WTC11 (cell line): ENCODE measurements around the gene UBE2R2. TPM values are rescaled to one million over a fixed set of nuclear protein-coding genes. Genes with fewer than 3 reads are reported as not detected.
A peak's percentile ranks its signal among the peaks of the same experiment; 100 is the strongest.
"Not testable (repeated sequence)": the region's sequence is repeated elsewhere in the genome, so short reads cannot be mapped to it uniquely, and the experiment has no call there.

ENCODE experiments used
- ATAC-seq: fragments of 200-7000 bp; cut with Tn5 transposase; 2 replicates; pipeline ENCODE4 v1.10.0; 2021; ENCODE audit warnings: mild to moderate bottlenecking, moderate library complexity
- CTCF ChIA-PET: fragments of 300-600 bp; sonication (Branson Sonifier 250); formaldehyde crosslinking; loops from one replicate; lab custom pipeline; 2021; ENCODE audit warnings: antibody characterized with exemption; lab: Charles Lee
- POLR2A ChIA-PET: fragments of 350-600 bp; sonication (Branson Sonifier 250); formaldehyde crosslinking; loops from one replicate; lab custom pipeline; 2021; ENCODE audit warnings: antibody characterized with exemption; lab: Charles Lee
- DNase-seq: peaks from one replicate; pipeline ENCODE4 v3.0.0; 2021; ENCODE audit warnings: low spot score
- H3K27ac Mint-ChIP-seq: 2 replicates; pipeline ENCODE4 v1.8.0; 2021; ENCODE audit warnings: mixed read lengths
- H3K27me3 Mint-ChIP-seq: 2 replicates; pipeline ENCODE4 v1.8.0; 2021; ENCODE audit warnings: low read depth, mild to moderate bottlenecking, moderate library complexity, mixed read lengths
- H3K36me3 Mint-ChIP-seq: 2 replicates; pipeline ENCODE4 v1.8.0; 2021; ENCODE audit warnings: mixed read lengths
- H3K4me1 Mint-ChIP-seq: 2 replicates; pipeline ENCODE4 v1.8.0; 2022; ENCODE audit warnings: mixed read lengths
- H3K4me3 Mint-ChIP-seq: 2 replicates; pipeline ENCODE4 v1.8.0; 2021; ENCODE audit warnings: mild to moderate bottlenecking, moderate library complexity, mixed read lengths
- H3K9me3 Mint-ChIP-seq: 2 replicates; pipeline ENCODE4 v1.8.0; 2021; ENCODE audit warnings: mixed read lengths
- ATF2 ChIP-seq: sonication (generic); formaldehyde crosslinking; IDR thresholded peaks from 2 replicates; pipeline ENCODE4 v1.8.1; 2022; ENCODE audit warnings: low read depth, missing genetic modification reagents, borderline replicate concordance
- CREB1 ChIP-seq: sonication (generic); formaldehyde crosslinking; IDR thresholded peaks from 2 replicates; pipeline ENCODE4 v1.8.0; 2023; ENCODE audit warnings: mild to moderate bottlenecking, missing genetic modification reagents
- ERG ChIP-seq: fragments of 250-450 bp; sonication (Bioruptor Pico); IDR thresholded peaks from 2 replicates; pipeline ENCODE4 v1.8.0; 2021; ENCODE audit warnings: mild to moderate bottlenecking
- FOXK1 ChIP-seq: sonication (generic); formaldehyde crosslinking; IDR thresholded peaks from 2 replicates; pipeline ENCODE4 v1.8.0; 2022; ENCODE audit warnings: mild to moderate bottlenecking, moderate library complexity, missing genetic modification reagents
- GTF2I ChIP-seq: fragments of 250-450 bp; sonication (Bioruptor Pico); conservative IDR thresholded peaks from 2 replicates; pipeline ENCODE4 v1.4.0; 2021; ENCODE audit warnings: mild to moderate bottlenecking
- IRF2 ChIP-seq: sonication (generic); formaldehyde crosslinking; IDR thresholded peaks from 2 replicates; pipeline ENCODE4 v1.8.0; 2022; ENCODE audit warnings: low read depth, missing genetic modification reagents, borderline replicate concordance
- JAZF1 ChIP-seq: fragments of 250-450 bp; sonication (Bioruptor Pico); IDR thresholded peaks from 2 replicates; pipeline ENCODE4 v1.9.0; 2021; ENCODE audit warnings: moderate library complexity, mild to moderate bottlenecking, inconsistent platforms
- KAT7 ChIP-seq: sonication (generic); formaldehyde crosslinking; IDR thresholded peaks from 2 replicates; pipeline ENCODE4 v1.8.1; 2023; ENCODE audit warnings: missing genetic modification reagents, mild to moderate bottlenecking, borderline replicate concordance
- MYBL2 ChIP-seq: sonication (generic); formaldehyde crosslinking; IDR thresholded peaks from 2 replicates; pipeline ENCODE4 v1.8.1; 2023; ENCODE audit warnings: mild to moderate bottlenecking, moderate library complexity, missing genetic modification reagents
- NFE2L1 ChIP-seq: sonication (generic); formaldehyde crosslinking; IDR thresholded peaks from 2 replicates; pipeline ENCODE4 v1.8.1; 2023; ENCODE audit warnings: missing genetic modification reagents
- NFYB ChIP-seq: sonication (generic); formaldehyde crosslinking; conservative IDR thresholded peaks from 2 replicates; pipeline ENCODE4 v1.8.0; 2022; ENCODE audit warnings: low read depth, missing genetic modification reagents
- NR1H2 ChIP-seq: sonication (generic); formaldehyde crosslinking; IDR thresholded peaks from 2 replicates; pipeline ENCODE4 v1.9.0; 2021; ENCODE audit warnings: mild to moderate bottlenecking, moderate library complexity, missing genetic modification reagents
- RORB ChIP-seq: fragments of 250-450 bp; sonication (Bioruptor Pico); IDR thresholded peaks from 2 replicates; pipeline ENCODE4 v1.9.0; 2021; ENCODE audit warnings: mild to moderate bottlenecking
- ZBTB21 ChIP-seq: sonication (generic); formaldehyde crosslinking; IDR thresholded peaks from 2 replicates; pipeline ENCODE4 v1.8.1; 2023; ENCODE audit warnings: mild to moderate bottlenecking, missing genetic modification reagents, borderline replicate concordance
- ZNF416 ChIP-seq: fragments of 250-450 bp; sonication (Bioruptor Pico); IDR thresholded peaks from 2 replicates; pipeline ENCODE4 v1.9.0; 2021; ENCODE audit warnings: mild to moderate bottlenecking, inconsistent platforms
- ZSCAN18 ChIP-seq: fragments of 250-450 bp; sonication (Bioruptor Pico); IDR thresholded peaks from 2 replicates; pipeline ENCODE4 v2.1.2; 2022; ENCODE audit warnings: mild to moderate bottlenecking, moderate library complexity
- total RNA-seq: library from RNA; stranded (reverse); gene quantifications from 3 replicates; pipeline ENCODE4 v1.2.3, GENCODE V29; 2021
- TF ChIP-seq, protein P1 (sequence below): fragments of 250-450 bp; sonication (Bioruptor Pico); IDR thresholded peaks from 2 replicates; pipeline ENCODE4 v1.9.0; 2021; ENCODE audit warnings: mild to moderate bottlenecking
- TF ChIP-seq, protein P2 (sequence below): sonication (generic); formaldehyde crosslinking; conservative IDR thresholded peaks from 2 replicates; pipeline ENCODE4 v1.8.1; 2022; ENCODE audit warnings: mild to moderate bottlenecking, missing genetic modification reagents
- TF ChIP-seq, protein P3 (sequence below): sonication (generic); formaldehyde crosslinking; IDR thresholded peaks from 2 replicates; pipeline ENCODE4 v1.8.1; 2023; ENCODE audit warnings: mild to moderate bottlenecking, missing genetic modification reagents, borderline replicate concordance
- TF ChIP-seq, protein P4 (sequence below): fragments of 200-600 bp; IDR thresholded peaks from 2 replicates; pipeline ENCODE4 v1.8.0; 2022; ENCODE audit warnings: antibody characterized with exemption

The UBE2R2 gene
- total RNA-seq, 1 experiment from 2014 or later, result 45.0 TPM

- TF ChIP-seq IRF2 (CRISPR knock-in tag) (no peak), ZNF416 (CRISPR knock-in tag) (no peak), ZBTB21 (no peak), FOXK1 (CRISPR knock-in tag) (no peak), ERG (CRISPR knock-in tag) (no peak), RORB (CRISPR knock-in tag) (no peak), MYBL2 (no peak), ATF2 (CRISPR knock-in tag) (no peak)
- TF ChIP-seq, protein P1, sequence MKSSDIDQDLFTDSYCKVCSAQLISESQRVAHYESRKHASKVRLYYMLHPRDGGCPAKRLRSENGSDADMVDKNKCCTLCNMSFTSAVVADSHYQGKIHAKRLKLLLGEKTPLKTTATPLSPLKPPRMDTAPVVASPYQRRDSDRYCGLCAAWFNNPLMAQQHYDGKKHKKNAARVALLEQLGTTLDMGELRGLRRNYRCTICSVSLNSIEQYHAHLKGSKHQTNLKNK (CRISPR knock-in tag), result no peak
- TF ChIP-seq, protein P2, sequence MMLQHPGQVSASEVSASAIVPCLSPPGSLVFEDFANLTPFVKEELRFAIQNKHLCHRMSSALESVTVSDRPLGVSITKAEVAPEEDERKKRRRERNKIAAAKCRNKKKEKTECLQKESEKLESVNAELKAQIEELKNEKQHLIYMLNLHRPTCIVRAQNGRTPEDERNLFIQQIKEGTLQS (CRISPR knock-in tag), result no peak
These were observed 18.8 kb downstream of the UBE2R2 start (continued) for GRCh38 chr9:33835625-33836260.

- H3K9me3 Mint-ChIP-seq, POLR2A ChIA-PET, H3K4me3 Mint-ChIP-seq, H3K4me1 Mint-ChIP-seq, ATAC-seq, H3K27me3 Mint-ChIP-seq, H3K36me3 Mint-ChIP-seq, DNase-seq, H3K27ac Mint-ChIP-seq: not testable (repeated sequence)
- CTCF ChIA-PET, result interaction anchor here (0.8 to 1.1 kb wide), 2 partner anchors 16 to 23 kb away, joined by 3 to 6 read pairs; no protein-coding TSS in a partner anchor
These were observed 19.3 kb downstream of the UBE2R2 start for GRCh38 chr9:33836261-33836660.

DNA sequence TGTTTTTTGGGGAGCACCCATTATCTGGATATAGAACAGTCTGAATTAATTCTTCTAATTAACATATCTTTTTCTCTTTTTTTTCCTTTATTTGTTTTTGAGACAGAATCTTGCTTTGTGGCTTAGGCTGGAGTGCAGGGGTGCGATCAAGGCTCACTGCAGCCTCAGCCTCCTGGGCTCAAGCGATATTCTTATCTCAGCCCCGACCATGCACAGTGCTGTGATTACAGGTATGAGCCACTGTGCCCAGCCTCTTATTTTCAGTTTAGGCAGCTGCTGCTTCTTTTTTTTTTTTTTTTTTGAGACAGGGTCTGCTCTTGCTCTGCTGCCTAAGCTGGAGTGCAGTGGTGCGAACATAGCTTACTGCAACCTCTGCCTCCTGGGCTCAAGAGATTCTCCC is 20.2 kb downstream of the UBE2R2 start:
- Mint-ChIP-seq H3K36me3 (no peaks in the 10 kb centered on the region), H3K4me3 (no peak overlapping the region), H3K27ac (peak overlapping the region; percentile 68; the same call in 1 of the 2 replicates), H3K4me1 (no peaks in the 10 kb centered on the region), H3K9me3 (no peaks in the 10 kb centered on the region), H3K27me3 (no peaks in the 10 kb centered on the region)
- TF ChIP-seq FOXK1 (CRISPR knock-in tag) (no peak), KAT7 (no peak), NR1H2 (CRISPR knock-in tag) (no peak), ZSCAN18 (CRISPR knock-in tag) (no peak), NFYB (no peak), GTF2I (CRISPR knock-in tag) (no peak), CREB1 (CRISPR knock-in tag) (no peak), NFE2L1 (CRISPR knock-in tag) (no peak), JAZF1 (no peak), MYBL2 (no peak)
- TF ChIP-seq, protein P3, sequence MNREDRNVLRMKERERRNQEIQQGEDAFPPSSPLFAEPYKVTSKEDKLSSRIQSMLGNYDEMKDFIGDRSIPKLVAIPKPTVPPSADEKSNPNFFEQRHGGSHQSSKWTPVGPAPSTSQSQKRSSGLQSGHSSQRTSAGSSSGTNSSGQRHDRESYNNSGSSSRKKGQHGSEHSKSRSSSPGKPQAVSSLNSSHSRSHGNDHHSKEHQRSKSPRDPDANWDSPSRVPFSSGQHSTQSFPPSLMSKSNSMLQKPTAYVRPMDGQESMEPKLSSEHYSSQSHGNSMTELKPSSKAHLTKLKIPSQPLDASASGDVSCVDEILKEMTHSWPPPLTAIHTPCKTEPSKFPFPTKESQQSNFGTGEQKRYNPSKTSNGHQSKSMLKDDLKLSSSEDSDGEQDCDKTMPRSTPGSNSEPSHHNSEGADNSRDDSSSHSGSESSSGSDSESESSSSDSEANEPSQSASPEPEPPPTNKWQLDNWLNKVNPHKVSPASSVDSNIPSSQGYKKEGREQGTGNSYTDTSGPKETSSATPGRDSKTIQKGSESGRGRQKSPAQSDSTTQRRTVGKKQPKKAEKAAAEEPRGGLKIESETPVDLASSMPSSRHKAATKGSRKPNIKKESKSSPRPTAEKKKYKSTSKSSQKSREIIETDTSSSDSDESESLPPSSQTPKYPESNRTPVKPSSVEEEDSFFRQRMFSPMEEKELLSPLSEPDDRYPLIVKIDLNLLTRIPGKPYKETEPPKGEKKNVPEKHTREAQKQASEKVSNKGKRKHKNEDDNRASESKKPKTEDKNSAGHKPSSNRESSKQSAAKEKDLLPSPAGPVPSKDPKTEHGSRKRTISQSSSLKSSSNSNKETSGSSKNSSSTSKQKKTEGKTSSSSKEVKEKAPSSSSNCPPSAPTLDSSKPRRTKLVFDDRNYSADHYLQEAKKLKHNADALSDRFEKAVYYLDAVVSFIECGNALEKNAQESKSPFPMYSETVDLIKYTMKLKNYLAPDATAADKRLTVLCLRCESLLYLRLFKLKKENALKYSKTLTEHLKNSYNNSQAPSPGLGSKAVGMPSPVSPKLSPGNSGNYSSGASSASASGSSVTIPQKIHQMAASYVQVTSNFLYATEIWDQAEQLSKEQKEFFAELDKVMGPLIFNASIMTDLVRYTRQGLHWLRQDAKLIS, result no peak
- TF ChIP-seq, protein P4, sequence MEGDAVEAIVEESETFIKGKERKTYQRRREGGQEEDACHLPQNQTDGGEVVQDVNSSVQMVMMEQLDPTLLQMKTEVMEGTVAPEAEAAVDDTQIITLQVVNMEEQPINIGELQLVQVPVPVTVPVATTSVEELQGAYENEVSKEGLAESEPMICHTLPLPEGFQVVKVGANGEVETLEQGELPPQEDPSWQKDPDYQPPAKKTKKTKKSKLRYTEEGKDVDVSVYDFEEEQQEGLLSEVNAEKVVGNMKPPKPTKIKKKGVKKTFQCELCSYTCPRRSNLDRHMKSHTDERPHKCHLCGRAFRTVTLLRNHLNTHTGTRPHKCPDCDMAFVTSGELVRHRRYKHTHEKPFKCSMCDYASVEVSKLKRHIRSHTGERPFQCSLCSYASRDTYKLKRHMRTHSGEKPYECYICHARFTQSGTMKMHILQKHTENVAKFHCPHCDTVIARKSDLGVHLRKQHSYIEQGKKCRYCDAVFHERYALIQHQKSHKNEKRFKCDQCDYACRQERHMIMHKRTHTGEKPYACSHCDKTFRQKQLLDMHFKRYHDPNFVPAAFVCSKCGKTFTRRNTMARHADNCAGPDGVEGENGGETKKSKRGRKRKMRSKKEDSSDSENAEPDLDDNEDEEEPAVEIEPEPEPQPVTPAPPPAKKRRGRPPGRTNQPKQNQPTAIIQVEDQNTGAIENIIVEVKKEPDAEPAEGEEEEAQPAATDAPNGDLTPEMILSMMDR, result no peak
- DNase-seq (no peak), ATAC-seq (no peak)
- POLR2A ChIA-PET, result no interaction called here
- CTCF ChIA-PET, result interaction anchor here (0.9 kb wide), 1 partner anchor 15 kb away, joined by 3 read pairs; no protein-coding TSS in a partner anchor
